CD4-positive, alpha-beta T cell treated with Interleukin-10 for 1 hour (primary cell): ENCODE measurements around the gene ZNF524.
"Not testable (repeated sequence)": the region's sequence is repeated elsewhere in the genome, so short reads cannot be mapped to it uniquely, and the experiment has no call there.

ENCODE experiments used
- DNase-seq: peaks from one replicate; pipeline ENCODE4 v3.0.0-alpha.2; 2020

The ZNF524 gene

GRCh38 chr19:55599842-55600661, at the start of gene ZNF524:
Gene ZNF524 (plus strand): TSS chr19:55600288. CDS start chr19:55602113, 1,825 bp downstream.
- peak; percentile 91 for DNase-seq

GRCh38 chr19:55550321-55550650, 49.8 kb upstream of the ZNF524 start:
- DNase-seq, result no peak

- no peak for DNase-seq
Measured at GRCh38 chr19:55552206-55552605, 47.9 kb upstream of the ZNF524 start.

GRCh38 chr19:55552620-55553019, 47.5 kb upstream of the ZNF524 start:
- DNase-seq, result no peak

- no peak for DNase-seq
Measured at GRCh38 chr19:55553217-55554182, 46.6 kb upstream of the ZNF524 start.

- DNase-seq, result no peak
Measured at GRCh38 chr19:55554302-55554701, 45.8 kb upstream of the ZNF524 start.

GRCh38 chr19:55554741-55555152, 45.3 kb upstream of the ZNF524 start:
- no peak for DNase-seq

GRCh38 chr19:55559684-55560083, 40.4 kb upstream of the ZNF524 start:
- no peak for DNase-seq

- no peak for DNase-seq
Measured at GRCh38 chr19:55563261-55563690, 36.8 kb upstream of the ZNF524 start.

- DNase-seq, result no peak
Measured at GRCh38 chr19:55566823-55567222, 33.3 kb upstream of the ZNF524 start.

GRCh38 chr19:55567708-55568328, 32.3 kb upstream of the ZNF524 start:
- DNase-seq, result no peak

- not testable (repeated sequence) for DNase-seq
Measured at GRCh38 chr19:55569477-55569876, 30.6 kb upstream of the ZNF524 start.

GRCh38 chr19:55573929-55574328, 26.2 kb upstream of the ZNF524 start:
- not testable (repeated sequence) for DNase-seq

GRCh38 chr19:55576746-55577145, 23.3 kb upstream of the ZNF524 start:
- no peak for DNase-seq

GRCh38 chr19:55578031-55578760, 21.9 kb upstream of the ZNF524 start:
- DNase-seq, result no peak

GRCh38 chr19:55578761-55579747, 21.0 kb upstream of the ZNF524 start:
- no peak for DNase-seq

GRCh38 chr19:55579766-55580621, 20.1 kb upstream of the ZNF524 start:
- no peak for DNase-seq

- DNase-seq, result peak; percentile 81
Measured at GRCh38 chr19:55580628-55581144, 19.4 kb upstream of the ZNF524 start, which contains the start of gene ZNF579. Gene ZNF579 (minus strand): TSS chr19:55580848. CDS start chr19:55579639, 1,209 bp downstream.

- DNase-seq, result peak; percentile 32
Measured at GRCh38 chr19:55581145-55581822, 18.8 kb upstream of the ZNF524 start.
